ENCODE results near the gene QKI. TPM values are rescaled to one million over a fixed set of nuclear protein-coding genes. Genes with fewer than 3 reads are reported as not detected.

The QKI gene
- total and polyA plus RNA-seq, 2 donors (not counting 3 experiments of a cell fraction or from before 2014, with no cell fraction given): 178 to 232 TPM

DNA sequence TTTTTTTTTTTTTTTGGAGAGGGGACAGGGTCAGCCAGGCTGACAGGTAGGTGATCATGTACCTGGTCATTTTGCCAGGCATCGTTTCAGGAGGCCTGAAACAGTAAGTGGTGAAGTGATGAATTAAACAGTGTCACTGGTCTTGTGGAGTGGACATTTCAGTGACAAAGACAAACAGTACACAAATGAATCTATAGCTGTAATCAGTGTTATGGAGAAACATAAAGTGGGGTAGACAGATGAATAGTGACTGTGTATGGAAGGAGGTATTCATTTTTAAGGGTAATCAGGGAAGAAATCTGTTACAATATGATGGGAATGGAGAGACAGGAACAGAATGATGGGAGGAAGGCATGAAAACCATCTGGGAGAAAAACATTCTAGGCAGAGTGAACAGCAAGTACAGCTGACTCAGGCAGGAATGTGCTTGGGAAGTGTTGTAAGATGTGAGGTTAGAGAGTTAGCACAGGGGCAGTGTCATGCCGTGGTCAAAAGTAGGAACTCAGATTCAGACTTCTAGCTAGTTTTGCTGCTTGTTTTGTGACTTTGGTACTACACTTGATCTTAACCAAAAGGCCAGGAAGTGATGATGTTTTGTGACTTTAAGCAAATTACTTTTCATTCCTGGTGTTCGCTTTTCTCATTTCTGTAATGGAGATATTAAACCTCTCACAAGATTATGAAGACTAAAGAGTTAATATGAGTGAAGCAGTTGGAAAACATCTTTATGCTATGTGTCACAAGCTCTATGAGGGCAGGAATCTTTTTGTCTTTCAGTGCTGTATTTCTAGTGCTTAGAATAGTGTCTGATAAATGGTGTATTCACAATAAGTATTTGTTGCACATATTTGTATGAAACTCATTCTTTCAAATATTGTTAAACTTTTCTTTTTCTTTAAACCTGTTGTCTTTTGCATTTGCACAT, 43.4 kb downstream of the QKI start:
- H3K36me3 ChIP-seq (ENCODE audit: control insufficient read depth in 2 of 2, extremely low read depth in 1 of 2, insufficient read depth in 2 of 2, low read length in 2 of 2): no peaks in the 10 kb centered on the region
- no TSS peak for BruUV-seq (replicated peaks)
- intact Hi-C loops (cut with micrococcal nuclease): no loop called here
- peak overlapping the region; percentile 16 for H3K27ac ChIP-seq (ENCODE audit: insufficient read depth, low read depth, low read length)
- FAIRE-seq (peak; percentile 63), DNase-seq (ENCODE audit: low read depth, low spot score) (peak; percentile 58)
- POLR2A ChIA-PET: no interaction called here
- H3K9me3 ChIP-seq (replicated peaks; ENCODE audit: control insufficient read depth, insufficient read depth, low read length): no peaks in the 10 kb centered on the region
- H3K4me1 ChIP-seq (ENCODE audit: control insufficient read depth, extremely low read depth, insufficient read depth, low read length): peaks cover 43% of the 10 kb centered on the region
- no peak overlapping the region for H3K4me3 ChIP-seq (replicated peaks in 1 of 3; ENCODE audit: insufficient read depth in 1 of 3, low read depth in 1 of 3, low read length in 3 of 3)
- H2AFZ ChIP-seq (ENCODE audit: low read depth, low read length): no peak overlapping the region
- H3K79me2 ChIP-seq (ENCODE audit: control insufficient read depth, insufficient read depth, low read length): peaks cover 100% of the 10 kb centered on the region
- H3K9me1 ChIP-seq (replicated peaks; ENCODE audit: control insufficient read depth, extremely low read depth, insufficient read depth, low read length): peaks cover 2% of the 10 kb centered on the region
- H3K4me2 ChIP-seq (ENCODE audit: insufficient read depth, low read length): peak overlapping the region; percentile 4
- CTCF ChIA-PET: interaction anchor here (0.7 to 1.0 kb wide), 2 partner anchors 11 to 41 kb away, joined by 3 read pairs; no protein-coding TSS in a partner anchor
- dilution Hi-C loops (cut with MboI; ENCODE audit: extremely low pct_ligation_motif_present, low sequenced_read_pairs): no loop called here
- peak; percentile 47 for TF ChIP-seq FOS (IDR thresholded peaks at IDR 0.05; ENCODE audit: borderline replicate concordance, insufficient read depth, low read length)
- TF ChIP-seq, protein P1, sequence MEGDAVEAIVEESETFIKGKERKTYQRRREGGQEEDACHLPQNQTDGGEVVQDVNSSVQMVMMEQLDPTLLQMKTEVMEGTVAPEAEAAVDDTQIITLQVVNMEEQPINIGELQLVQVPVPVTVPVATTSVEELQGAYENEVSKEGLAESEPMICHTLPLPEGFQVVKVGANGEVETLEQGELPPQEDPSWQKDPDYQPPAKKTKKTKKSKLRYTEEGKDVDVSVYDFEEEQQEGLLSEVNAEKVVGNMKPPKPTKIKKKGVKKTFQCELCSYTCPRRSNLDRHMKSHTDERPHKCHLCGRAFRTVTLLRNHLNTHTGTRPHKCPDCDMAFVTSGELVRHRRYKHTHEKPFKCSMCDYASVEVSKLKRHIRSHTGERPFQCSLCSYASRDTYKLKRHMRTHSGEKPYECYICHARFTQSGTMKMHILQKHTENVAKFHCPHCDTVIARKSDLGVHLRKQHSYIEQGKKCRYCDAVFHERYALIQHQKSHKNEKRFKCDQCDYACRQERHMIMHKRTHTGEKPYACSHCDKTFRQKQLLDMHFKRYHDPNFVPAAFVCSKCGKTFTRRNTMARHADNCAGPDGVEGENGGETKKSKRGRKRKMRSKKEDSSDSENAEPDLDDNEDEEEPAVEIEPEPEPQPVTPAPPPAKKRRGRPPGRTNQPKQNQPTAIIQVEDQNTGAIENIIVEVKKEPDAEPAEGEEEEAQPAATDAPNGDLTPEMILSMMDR (IDR thresholded peaks at IDR 0.05; ENCODE audit: extremely low read depth in 1 of 2, insufficient read depth in 1 of 2, low read depth in 1 of 2, low read length in 2 of 2): no peak
- H3K9ac ChIP-seq (replicated peaks; ENCODE audit: extremely low read depth, insufficient read depth, low read length): no peak overlapping the region
- peaks cover 21% of the 10 kb centered on the region for H4K20me1 ChIP-seq (replicated peaks; ENCODE audit: control insufficient read depth, extremely low read depth, insufficient read depth, low read length)
- no peaks in the 10 kb centered on the region for H3K27me3 ChIP-seq (ENCODE audit: control insufficient read depth in 2 of 2, insufficient read depth in 2 of 2, low read length in 2 of 2)

DNA sequence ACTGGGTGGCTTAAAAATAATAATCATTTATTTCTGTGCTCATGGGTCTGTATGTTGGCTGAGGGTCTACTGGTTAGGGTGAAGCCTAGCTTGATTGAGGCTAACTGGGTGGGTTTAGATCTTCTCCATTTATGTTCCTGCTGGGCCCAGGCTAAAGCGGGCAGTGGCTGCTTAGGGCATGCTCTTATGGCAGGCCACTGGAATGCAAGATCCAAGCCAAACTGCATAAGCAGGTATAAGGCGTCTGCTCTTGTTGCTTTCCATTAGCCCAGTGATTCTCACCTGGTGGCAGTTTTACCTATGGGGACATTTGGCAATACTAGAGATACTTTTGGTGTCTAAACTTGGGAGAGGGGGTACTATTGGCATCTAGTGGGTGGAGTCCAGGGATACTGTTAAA, 44.5 kb downstream of the QKI start:
- no peak for TF ChIP-seq MYC (IDR thresholded peaks at IDR 0.05; ENCODE audit: low read depth, low read length)
- TF ChIP-seq, protein P1 (IDR thresholded peaks at IDR 0.05; ENCODE audit: extremely low read depth in 1 of 2, insufficient read depth in 1 of 2, low read depth in 1 of 2, low read length in 2 of 2): no peak
- TF ChIP-seq POLR2A (IDR thresholded peaks at IDR 0.05; ENCODE audit: low read depth, low read length): no peak
- no peak for TF ChIP-seq FOS (IDR thresholded peaks at IDR 0.05; ENCODE audit: borderline replicate concordance, insufficient read depth, low read length)
- TF ChIP-seq, protein P2, sequence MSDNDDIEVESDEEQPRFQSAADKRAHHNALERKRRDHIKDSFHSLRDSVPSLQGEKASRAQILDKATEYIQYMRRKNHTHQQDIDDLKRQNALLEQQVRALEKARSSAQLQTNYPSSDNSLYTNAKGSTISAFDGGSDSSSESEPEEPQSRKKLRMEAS (IDR thresholded peaks at IDR 0.05; ENCODE audit: insufficient read depth, insufficient read length): no peak
- TF ChIP-seq EZH2 (IDR thresholded peaks at IDR 0.05; ENCODE audit: borderline replicate concordance, low read depth, low read length, severe bottlenecking): no peak
- no peak for TF ChIP-seq JUN (IDR thresholded peaks at IDR 0.05; ENCODE audit: borderline replicate concordance, insufficient read depth, insufficient read length, low read depth)
- no peak for TF ChIP-seq GATA2 (IDR thresholded peaks at IDR 0.05; ENCODE audit: insufficient read depth, insufficient read length, low read depth, low read length)
- TF ChIP-seq POLR2AphosphoS5 (IDR thresholded peaks at IDR 0.05; ENCODE audit: insufficient read depth, low read depth, low read length): no peak
- peaks cover 2% of the 10 kb centered on the region for H3K9me1 ChIP-seq (replicated peaks; ENCODE audit: control insufficient read depth, extremely low read depth, insufficient read depth, low read length)
- H4K20me1 ChIP-seq (replicated peaks; ENCODE audit: control insufficient read depth, extremely low read depth, insufficient read depth, low read length): peaks cover 27% of the 10 kb centered on the region
- POLR2A ChIA-PET: no interaction called here
- no TSS peak for BruUV-seq (replicated peaks)
- CTCF ChIA-PET: no interaction called here
- no peak overlapping the region for H3K4me3 ChIP-seq (replicated peaks in 1 of 3; ENCODE audit: insufficient read depth in 1 of 3, low read depth in 1 of 3, low read length in 3 of 3)
- H3K36me3 ChIP-seq (ENCODE audit: control insufficient read depth in 2 of 2, extremely low read depth in 1 of 2, insufficient read depth in 2 of 2, low read length in 2 of 2): no peaks in the 10 kb centered on the region
- intact Hi-C loops (cut with micrococcal nuclease): no loop called here
- no peaks in the 10 kb centered on the region for H3K27me3 ChIP-seq (ENCODE audit: control insufficient read depth in 2 of 2, insufficient read depth in 2 of 2, low read length in 2 of 2)
- H3K79me2 ChIP-seq (ENCODE audit: control insufficient read depth, insufficient read depth, low read length): peaks cover 100% of the 10 kb centered on the region
- no peak overlapping the region for H3K4me2 ChIP-seq (ENCODE audit: insufficient read depth, low read length)
- FAIRE-seq (no peak), DNase-seq (ENCODE audit: low read depth, low spot score) (no peak)
- dilution Hi-C loops (cut with MboI; ENCODE audit: extremely low pct_ligation_motif_present, low sequenced_read_pairs): no loop called here
- H3K4me1 ChIP-seq (ENCODE audit: control insufficient read depth, extremely low read depth, insufficient read depth, low read length): peaks cover 43% of the 10 kb centered on the region
- H3K27ac ChIP-seq (ENCODE audit: insufficient read depth, low read depth, low read length): no peak overlapping the region
- H3K9ac ChIP-seq (replicated peaks; ENCODE audit: extremely low read depth, insufficient read depth, low read length): no peak overlapping the region
- no peaks in the 10 kb centered on the region for H3K9me3 ChIP-seq (replicated peaks; ENCODE audit: control insufficient read depth, insufficient read depth, low read length)
- no peak overlapping the region for H2AFZ ChIP-seq (ENCODE audit: low read depth, low read length)

All from endothelial cell of umbilical vein (primary cell).